Left colon (tissue), 2 donors: Measurements from ENCODE around the gene PIP5K1B. TPM values are rescaled to one million over a fixed set of nuclear protein-coding genes. Genes with fewer than 3 reads are reported as not detected.

Experiments
- ATAC-seq: fragments of 200-7000 bp; cut with Tn5 transposase; one replicate; pipeline ENCODE4 v1.9.1; 2020; ENCODE audit warnings: mild to moderate bottlenecking, moderate library complexity
- DNase-seq, 2 donors: peaks; one replicate each; pipeline ENCODE4 v3.0.0-alpha.2; 2020
- intact Hi-C, 2 donors: fragments of 100-400 bp; cut with DNase I in 1 of 2; cut with micrococcal nuclease in 1 of 2; formaldehyde crosslinking; loops; one replicate each; pipeline versions ENCODE4 v1.11.2 to v1.14.0; 2022; cut with DNase I, micrococcal nuclease
- total RNA-seq, 2 donors: library from RNA; stranded (reverse); fragmentation: NEBNext Ultra II Directional; extraction: Animal tissue kit (Norgen Biotek cat#: 25700); gene quantifications; one replicate each; pipeline ENCODE4 v1.2.1, GENCODE V29; 2021
- donor health status: DM: no; HTN: no; CAD: no.
- donor health status: DM: yes; HTN: yes; CAD: no.

PIP5K1B gene
- total RNA-seq, 2 donors from 2014 or later = 83.1 to 91.6 TPM

- ATAC-seq (no peak), DNase-seq (no peak)
- intact Hi-C loops = no loop called here
Observed at GRCh38 chr9:68755752-68756151, 50.7 kb downstream of the PIP5K1B start.

GRCh38 chr9:68759981-68760673, 55.1 kb downstream of the PIP5K1B start:
- intact Hi-C loops = no loop called here
- no peak for ATAC-seq

GRCh38 chr9:68760674-68761333, 55.8 kb downstream of the PIP5K1B start:
- intact Hi-C loops = no loop called here
- no peak for DNase-seq
- ATAC-seq = no peak

More at GRCh38 chr9:68759981-68760673, 55.1 kb downstream of the PIP5K1B start:
- DNase-seq = no peak

GRCh38 chr9:68762570-68762969, 57.5 kb downstream of the PIP5K1B start:
- ATAC-seq = peak; percentile 28

GRCh38 chr9:68763104-68763503, 58.1 kb downstream of the PIP5K1B start:
- DNase-seq = no peak
- ATAC-seq = no peak
- intact Hi-C loops = no loop called here

More at GRCh38 chr9:68762570-68762969, 57.5 kb downstream of the PIP5K1B start:
- DNase-seq = no peak
- intact Hi-C loops = no loop called here

GRCh38 chr9:68768619-68769018, 63.6 kb downstream of the PIP5K1B start:
- intact Hi-C loops = no loop called here
- no peak for DNase-seq
- ATAC-seq = no peak

- DNase-seq (no peak), ATAC-seq (no peak)
- intact Hi-C loops = no loop called here
Observed at GRCh38 chr9:68769852-68770251, 64.8 kb downstream of the PIP5K1B start.

- DNase-seq (no peak), ATAC-seq (no peak)
- intact Hi-C loops = no loop called here
Observed at GRCh38 chr9:68771376-68771775, 66.3 kb downstream of the PIP5K1B start.

- no peak for ATAC-seq
- no peak for DNase-seq
- intact Hi-C loops = no loop called here
Observed at GRCh38 chr9:68775003-68775730, 70.1 kb downstream of the PIP5K1B start.

- DNase-seq (no peak), ATAC-seq (no peak)
- intact Hi-C loops = no loop called here
Observed at GRCh38 chr9:68777070-68777763, 72.2 kb downstream of the PIP5K1B start.

GRCh38 chr9:68778635-68779034, 73.6 kb downstream of the PIP5K1B start:
- no peak for ATAC-seq
- DNase-seq = no peak
- intact Hi-C loops = no loop called here

- peak; percentile 90 for ATAC-seq
- peak; percentile 92 to 97 for DNase-seq
- intact Hi-C loops = loop anchor here in 1 of 2 donors (10.0 kb wide), 1 partner anchor 215 kb away; no protein-coding TSS in a partner anchor
Observed at GRCh38 chr9:68779558-68780379, 74.7 kb downstream of the PIP5K1B start.

GRCh38 chr9:68780380-68780712, 75.3 kb downstream of the PIP5K1B start:
- ATAC-seq = no peak
- intact Hi-C loops = loop anchor here in 1 of 2 donors (10.0 kb wide), 1 partner anchor 214 kb away; no protein-coding TSS in a partner anchor
- no peak for DNase-seq

- intact Hi-C loops = loop anchor here in 1 of 2 donors (10.0 kb wide), 1 partner anchor 214 kb away; no protein-coding TSS in a partner anchor
- peak; percentile 6 for ATAC-seq
- DNase-seq = no peak
Observed at GRCh38 chr9:68780720-68781119, 75.7 kb downstream of the PIP5K1B start.

- ATAC-seq (no peak), DNase-seq (no peak)
- intact Hi-C loops = loop anchor here in 1 of 2 donors (10.0 kb wide), 1 partner anchor 213 kb away; no protein-coding TSS in a partner anchor
Observed at GRCh38 chr9:68781928-68782327, 76.9 kb downstream of the PIP5K1B start.

GRCh38 chr9:68782546-68782945, 77.5 kb downstream of the PIP5K1B start:
- intact Hi-C loops = loop anchor here in 1 of 2 donors (10.0 kb wide), 1 partner anchor 212 kb away; no protein-coding TSS in a partner anchor
- DNase-seq (no peak), ATAC-seq (no peak)

- ATAC-seq = no peak
- no peak for DNase-seq
- intact Hi-C loops = loop anchor here in 1 of 2 donors (10.0 kb wide), 1 partner anchor 209 kb away; no protein-coding TSS in a partner anchor
Observed at GRCh38 chr9:68785965-68786364, 80.9 kb downstream of the PIP5K1B start.

- intact Hi-C loops = no loop called here
- no peak for ATAC-seq
- DNase-seq = no peak
Observed at GRCh38 chr9:68791169-68791568, 86.1 kb downstream of the PIP5K1B start.
